ENCODE measurements around the gene APC2. TPM values are rescaled to one million over a fixed set of nuclear protein-coding genes. Genes with fewer than 3 reads are reported as not detected.

APC2 gene
- total RNA-seq, 1 donor from 2014 or later, result 0.17 TPM

DNA sequence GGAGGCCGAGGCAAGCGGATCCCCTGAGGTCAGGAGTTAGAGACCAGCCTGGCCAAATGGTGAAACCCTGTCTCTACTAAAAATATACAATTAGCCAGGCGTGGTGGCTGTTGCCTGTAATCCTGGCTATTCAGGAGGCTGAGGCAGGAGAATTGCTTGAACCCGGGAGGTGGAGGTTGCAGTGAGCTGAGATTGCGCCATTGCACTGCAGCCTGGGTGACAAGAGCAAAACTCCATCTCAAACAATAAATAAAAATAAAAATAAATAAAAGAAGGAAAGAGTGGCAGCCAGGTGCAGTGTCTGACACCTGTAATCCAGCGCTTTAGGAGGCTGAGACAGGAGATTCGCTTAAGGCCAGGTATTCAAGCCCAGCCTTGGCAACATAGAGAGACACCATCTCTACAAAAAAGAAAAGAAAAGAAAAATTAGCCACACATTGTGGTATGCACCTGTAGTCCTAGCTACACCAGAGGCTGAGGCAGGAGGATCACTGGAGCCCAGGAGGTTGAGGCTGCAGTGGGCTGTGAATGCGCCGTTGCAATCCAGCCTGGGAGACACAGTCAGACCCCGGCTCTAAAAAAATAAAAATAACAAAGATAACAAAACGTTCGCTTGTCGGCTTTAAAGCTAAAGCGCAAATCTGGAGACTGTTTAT is 52.6 kb downstream of the APC2 start:
- ATAC-seq (no peak), DNase-seq (no peak)
- intact Hi-C loops (cut with micrococcal nuclease), result no loop called here

DNA sequence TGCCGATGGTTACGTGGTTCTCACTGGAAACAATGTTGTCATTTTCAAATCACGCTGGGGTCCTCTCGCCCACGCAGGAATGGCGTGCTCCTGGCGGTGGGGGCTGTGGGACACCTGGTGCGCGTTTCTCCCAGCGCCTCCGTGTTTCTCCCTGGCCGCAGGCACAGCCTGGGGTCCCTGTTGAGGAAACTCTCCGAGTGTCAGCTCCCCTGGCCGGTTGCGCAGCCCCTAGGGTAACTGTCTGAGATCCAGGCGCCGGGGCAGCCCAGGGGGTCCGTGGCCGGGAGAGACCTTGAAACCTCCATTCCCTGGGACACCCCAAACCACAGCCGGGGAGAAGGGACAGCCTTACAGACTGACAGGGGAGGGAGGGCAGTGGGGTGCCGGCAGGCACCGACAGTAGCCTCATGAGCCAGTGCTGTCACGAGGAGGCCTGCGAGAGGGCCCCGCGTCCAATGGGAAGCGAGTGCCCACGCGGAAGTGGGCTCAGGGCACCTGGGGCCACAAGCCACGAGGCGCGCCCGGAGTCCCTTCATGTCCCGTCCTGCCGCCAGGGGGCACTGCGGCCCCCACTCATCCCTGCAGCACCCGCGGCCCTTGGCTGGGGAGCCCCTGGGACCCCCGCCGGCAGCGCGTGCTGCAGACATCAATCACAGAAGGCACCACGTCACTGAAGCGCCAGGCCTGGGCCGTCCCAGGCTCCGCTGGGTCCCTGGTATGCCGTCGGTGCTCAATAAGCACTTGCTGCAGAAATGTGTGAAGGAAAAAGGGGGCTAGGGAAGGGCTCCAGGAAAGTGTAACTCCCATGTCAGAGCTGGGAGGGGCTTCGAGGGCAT is 53.4 kb downstream of the APC2 start:
- peak; percentile 77 for DNase-seq
- peak; percentile 3 for ATAC-seq
- intact Hi-C loops (cut with micrococcal nuclease), result no loop called here

DNA sequence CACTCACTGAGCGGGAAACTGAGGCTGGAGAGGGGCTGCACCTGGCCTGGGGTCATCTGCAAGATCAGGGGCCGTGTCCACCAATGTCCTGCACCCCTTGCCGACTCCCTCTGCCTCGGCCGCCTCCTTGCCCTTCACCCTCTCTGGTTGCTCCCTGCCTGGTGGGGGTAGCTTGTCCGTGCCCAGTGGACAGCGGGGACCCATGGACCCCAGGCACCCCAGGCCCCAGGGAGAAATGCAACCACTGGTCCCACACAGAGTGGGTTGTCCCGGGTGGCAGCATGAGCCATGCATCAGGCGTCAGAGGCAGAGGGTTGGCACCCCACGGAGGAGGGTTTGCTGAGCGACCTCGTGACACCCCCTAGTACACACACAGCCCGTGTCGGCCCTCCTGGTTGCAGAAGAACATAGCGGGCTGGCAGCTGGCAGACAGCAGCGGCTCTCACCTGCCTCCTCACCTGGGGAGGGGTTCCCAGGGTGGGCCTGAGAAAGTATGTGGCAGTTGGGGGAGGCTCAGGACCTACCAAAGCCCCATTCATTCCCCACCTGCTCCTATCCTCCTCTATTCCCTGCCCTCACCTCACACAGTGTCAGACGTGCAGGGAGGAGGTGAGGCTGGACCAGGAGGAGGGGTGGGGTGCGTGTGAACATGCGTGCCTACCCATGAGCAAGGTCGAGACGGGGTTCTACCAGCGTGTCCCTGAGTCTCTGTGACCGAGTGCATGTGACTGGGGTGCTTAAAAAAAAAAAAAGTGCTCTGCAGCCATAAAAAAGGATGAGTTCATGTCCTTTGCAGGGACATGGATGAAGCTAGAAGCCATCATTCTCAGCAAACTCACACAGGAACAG is 54.2 kb downstream of the APC2 start:
- no peak for ATAC-seq
- DNase-seq, result no peak
- intact Hi-C loops (cut with micrococcal nuclease), result no loop called here

DNA sequence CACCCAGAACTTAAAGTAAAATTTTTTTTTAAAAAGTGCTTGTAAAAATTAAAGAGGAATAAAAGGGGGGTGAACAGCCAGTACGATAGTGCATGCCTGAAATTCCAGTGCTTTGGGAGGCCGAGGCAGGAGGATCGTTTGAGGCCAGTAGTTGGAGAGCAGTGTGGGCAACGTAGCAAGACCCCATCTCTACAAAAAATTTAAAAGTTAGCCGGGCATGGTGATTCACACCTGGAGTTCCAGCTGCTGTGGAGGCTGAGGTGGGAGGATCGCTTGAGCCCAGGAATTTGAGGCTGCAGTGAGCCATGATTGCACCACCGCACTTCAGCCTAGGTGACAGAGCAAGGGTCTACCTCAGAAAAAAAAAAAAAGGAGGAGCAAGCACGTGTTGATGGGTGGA is 55.1 kb downstream of the APC2 start:
- intact Hi-C loops (cut with micrococcal nuclease), result no loop called here
- DNase-seq (no peak), ATAC-seq (no peak)

DNA sequence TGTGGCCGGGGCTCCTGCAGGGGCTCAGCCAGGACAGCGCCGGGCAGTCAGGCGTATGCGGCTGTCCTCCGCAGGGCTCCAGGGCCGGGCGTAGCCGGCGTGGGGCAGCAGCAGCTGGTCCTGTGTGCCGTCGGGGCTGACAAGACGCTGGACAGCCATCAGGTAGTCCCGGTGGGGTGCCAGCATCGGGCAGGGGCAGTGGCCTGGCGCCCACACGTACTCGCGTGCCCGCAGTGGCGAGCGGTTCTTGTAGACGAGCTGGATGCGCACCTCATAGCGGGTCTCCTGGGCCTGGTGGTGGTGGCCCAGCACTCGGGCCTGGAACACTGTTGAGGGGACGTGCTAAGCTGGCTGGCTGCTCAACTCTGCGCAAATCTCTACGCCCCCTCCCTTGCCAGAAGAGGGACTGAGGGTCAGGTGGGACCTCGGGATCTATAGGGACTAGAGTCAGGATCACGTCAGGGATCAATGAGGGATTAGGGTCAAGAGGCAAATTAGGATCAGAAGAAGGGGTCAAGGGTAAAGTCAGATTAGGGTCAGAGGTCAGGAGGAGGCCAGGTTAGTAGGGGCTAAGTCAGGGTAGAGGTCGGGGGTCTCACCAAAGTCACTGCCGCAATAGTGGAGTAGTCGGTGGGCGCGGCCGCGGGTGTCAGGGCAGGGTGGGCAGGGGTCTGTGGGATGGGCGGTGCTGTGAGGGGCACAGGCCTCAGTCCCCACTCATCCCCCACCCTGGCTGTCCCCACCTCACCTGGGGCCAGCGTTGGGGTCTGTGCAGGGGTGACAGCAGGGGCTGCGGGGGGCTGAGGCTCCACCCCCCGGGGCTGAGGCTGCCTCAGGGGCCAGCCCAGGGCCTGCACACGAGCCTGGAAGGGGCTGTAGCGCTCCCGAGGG is 56.3 kb downstream of the APC2 start:
- ATAC-seq, result no peak
- intact Hi-C loops (cut with micrococcal nuclease), result no loop called here

DNA sequence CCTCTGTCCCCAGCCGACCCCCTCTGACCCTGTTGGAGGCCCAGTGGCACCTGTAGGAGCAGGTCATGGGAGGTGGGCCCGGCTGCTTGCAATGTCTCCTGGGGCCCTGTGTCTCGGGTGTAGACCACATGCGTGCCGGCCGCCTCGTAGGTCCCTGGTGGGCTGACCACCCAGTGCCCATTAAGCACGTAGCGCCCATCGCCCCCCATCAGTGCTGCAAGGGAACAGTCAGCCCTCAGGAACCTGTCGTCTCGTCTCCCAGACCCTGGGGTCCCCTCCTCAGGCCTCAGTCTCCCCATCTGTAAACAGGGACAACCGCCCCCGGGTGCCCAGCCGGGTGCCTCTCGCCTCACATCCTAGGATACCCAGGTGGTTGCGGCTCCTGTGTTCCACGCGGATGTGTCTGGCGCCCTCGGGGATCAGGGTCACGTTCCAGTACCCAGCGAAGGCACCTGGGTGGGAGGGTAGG is 57.3 kb downstream of the APC2 start:
- DNase-seq (no peak), ATAC-seq (no peak)
- intact Hi-C loops (cut with micrococcal nuclease), result no loop called here

More for the DNA sequence above, 56.3 kb downstream of the APC2 start:
- DNase-seq, result no peak

DNA sequence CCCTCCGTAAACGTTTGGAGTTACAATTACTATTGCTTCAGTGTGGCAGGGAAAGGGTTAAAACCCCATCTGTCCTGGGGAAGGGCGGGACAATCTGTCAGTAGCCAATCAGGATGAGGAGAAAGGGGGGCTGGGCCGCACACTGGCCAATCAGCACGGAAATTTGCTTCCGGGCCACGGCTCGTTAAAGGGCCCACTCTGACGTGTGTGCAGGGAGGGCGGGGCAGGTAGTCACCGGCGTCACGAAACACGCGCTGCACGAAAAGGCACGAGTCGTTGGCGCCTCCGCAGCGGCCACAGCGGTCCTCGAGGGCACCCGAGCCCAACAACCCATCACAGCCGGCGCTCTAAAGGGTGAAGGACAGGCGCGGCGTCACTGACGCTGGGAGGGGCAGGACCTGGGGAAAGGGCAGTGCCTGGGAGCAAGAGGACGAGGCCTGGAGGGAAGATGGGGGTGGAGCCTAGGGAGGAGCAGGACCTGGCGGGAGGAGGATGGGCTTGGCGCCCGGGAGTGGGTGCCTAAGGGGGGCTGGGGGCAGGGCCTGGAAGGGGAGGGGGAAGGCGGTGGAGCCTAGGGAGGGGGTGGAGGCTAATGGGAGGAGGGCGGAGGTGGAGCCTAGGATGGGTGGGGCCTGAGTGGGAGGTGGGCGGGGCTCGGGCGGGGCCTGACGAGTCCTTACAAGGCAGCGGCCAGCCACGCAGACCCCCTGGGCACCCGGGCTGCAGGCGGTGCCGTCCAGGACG is 58.0 kb downstream of the APC2 start:
- intact Hi-C loops (cut with micrococcal nuclease), result no loop called here
- DNase-seq, result peak; percentile 94
- ATAC-seq, result peak; percentile 87

DNA sequence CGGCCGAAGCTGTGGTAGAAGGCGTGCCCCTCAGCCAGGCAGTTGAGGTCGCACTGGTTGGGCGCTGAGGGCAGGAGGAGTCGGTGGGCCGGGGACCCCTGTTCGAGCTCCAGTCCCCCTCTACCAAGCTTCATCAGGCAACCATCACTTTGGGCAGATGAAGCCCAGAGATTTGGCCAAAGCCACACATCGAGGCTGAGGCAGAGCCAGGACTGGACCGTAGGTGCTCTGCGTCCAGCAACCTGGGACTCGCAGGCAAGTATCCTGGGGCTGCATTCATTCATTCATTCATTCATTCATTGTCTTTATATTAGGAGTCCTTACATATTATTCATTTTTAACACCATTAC is 58.6 kb downstream of the APC2 start:
- DNase-seq (no peak), ATAC-seq (no peak)
- intact Hi-C loops (cut with micrococcal nuclease), result no loop called here

DNA sequence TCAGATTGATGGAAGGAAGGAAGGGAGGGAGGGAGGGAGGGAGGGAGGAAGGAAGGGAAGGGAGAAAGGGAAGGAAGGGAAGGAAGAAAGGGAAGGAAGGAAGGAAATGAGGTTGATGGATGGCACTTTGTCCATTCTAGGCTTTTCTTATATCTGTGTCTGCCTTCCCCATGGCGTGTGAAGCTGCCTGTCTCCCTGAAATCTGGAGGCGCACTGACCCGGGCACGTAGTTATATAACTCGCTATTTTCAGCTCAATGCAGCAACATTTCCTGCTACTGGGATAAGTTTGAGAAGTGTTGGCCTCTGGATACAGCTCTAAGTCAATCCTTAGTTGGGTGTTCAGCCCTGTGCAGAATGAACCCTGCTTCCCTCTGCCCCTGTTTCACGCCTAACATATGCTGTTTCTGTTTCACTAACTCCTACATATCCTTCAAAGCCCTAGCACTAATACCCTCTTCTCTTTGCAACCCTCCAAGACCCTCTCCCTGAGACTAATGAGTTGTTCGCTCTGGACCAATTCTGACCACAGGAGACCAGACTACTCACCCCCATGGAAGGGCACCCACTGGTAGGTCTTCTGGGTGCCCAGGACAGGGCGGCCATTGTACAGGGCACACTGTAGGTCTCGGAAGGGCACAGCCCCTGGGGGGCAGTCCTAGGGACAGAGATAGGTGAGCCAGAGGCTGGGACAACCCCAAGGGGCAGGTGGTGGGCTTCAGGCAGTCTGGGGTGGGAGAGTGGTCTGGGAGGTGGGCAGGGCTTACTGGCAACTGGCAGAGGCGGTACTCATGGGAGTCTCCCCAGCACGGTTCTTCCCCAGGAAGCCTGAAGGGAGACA is 59.9 kb downstream of the APC2 start:
- ATAC-seq, result no peak
- intact Hi-C loops (cut with micrococcal nuclease), result no loop called here
- no peak for DNase-seq

DNA sequence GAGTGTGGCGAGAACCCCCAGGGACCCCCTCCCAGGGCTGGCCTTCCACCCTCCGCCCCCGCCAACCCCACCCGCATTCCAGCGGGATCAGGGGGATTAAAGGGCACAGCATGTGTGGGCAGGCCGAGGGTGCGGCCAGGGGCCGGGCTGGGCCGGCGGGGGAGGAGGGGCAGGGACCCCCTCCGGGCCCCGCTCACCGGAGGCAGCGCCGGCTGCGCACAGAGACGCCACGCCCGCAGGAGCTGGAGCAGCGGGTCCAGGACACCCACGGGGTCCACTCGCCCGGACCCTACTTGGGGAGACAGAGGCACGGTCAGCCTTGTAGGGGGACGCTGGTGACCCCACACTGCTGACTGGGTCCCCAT is 60.5 kb downstream of the APC2 start:
- ATAC-seq (no peak), DNase-seq (no peak)
- intact Hi-C loops (cut with micrococcal nuclease), result no loop called here

DNA sequence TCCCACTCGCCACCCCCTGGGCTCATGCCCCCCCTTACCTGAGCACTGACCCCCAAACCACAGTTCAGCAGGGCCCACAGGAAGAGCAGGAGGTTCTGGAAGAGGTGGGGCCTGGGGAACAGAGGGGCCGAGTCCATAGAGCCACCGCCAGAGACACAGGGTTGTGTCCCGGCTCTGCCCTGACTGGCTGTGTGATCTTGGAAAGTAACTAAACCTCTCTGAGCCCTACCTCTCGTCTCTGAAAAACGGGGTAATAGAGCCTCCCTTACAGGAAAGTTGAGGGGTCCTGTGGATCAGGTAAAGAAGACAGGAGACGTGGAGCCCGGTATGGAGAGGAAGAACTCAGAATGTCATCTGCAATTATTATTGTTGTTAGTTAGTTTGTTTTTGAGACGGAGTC is 60.9 kb downstream of the APC2 start:
- ATAC-seq (no peak), DNase-seq (no peak)
- intact Hi-C loops (cut with micrococcal nuclease), result no loop called here

DNA sequence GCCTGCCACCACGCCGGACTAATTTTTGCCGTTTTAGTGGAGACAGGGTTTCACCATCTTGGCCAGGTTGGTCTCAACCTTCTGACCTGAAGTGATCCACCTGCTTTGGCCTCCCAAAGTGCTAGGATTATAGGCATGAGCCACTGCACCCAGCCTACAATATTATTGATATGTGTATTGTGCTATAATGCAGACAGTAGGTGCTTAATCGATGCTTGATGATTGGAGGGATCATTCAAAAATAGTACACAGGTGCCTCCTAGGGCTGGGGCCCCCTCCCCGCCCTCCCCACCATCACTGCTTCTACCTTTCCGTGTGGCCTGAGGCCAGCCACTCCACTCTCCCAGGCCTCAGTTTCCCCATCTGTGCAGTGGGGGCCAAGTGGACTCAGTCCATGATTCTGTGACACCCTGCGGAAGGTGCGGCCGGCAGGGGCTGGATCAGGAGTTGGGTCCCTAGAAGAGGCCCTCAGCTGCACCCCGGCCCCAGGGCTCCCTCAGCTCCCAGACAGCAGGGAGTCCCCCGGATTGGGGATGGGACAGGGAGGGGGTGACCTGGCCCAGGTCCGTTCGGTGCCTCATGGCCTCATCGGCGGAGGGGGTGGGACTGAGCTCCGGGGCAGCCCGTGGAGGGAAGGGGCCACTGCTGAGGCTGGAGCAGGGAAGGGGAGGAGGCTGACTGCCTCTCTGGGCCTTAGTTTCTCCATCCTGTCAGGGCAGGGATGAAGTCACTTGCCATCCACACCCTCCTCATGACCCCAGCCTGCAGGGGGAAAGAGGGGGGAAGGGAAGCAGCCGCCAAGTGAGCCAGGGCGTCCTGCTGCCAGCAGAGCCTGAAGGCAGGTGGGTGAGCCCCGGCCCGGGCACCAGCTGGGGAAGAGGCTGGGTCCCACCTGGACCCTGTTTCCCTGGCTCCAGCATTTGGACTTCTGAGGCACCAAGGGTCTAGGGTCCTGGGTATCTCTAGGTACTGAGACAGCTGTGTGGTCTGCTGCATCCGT is 61.7 kb downstream of the APC2 start:
- intact Hi-C loops (cut with micrococcal nuclease), result no loop called here
- DNase-seq (no peak), ATAC-seq (no peak)

DNA sequence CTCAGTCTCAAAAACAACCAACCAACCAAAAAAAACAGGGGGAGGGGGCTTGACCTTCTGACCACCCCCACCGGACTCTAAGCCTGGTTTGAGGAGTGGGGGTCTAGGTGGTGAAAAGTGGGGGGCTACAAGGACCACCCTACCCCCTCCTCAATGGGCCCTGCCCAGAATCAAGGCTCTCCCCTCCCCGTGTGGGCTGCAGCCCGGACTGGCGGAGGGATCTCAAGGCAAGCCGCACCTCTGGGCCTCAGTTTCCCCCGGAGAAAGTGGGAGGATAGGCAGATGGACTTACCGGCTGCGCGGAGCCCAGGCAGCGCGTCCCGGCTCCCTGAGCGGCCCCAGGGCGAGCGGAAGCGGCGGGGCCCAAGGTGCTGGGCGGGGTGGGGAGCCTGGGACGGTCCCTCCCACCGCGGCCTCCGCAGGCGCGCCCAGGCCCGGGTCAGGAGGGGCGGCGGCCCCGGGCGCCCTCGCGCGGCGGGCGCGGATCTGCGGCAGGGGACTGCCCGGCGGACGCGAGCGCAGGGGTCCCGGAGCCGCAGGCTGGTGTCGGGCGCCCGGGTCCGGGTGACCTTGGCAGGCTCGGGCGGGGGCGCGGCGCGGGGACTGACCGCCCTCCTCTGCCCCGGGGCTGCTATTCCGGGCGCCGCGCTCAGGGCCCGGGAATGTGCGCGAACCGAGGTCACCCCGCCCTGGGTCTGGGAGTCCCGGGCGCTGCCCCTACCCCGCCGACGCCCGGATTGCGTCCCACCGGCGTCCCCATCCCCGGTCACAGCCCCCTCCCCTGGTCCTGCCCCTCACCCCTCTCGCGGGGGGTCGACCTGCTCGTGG is 63.0 kb downstream of the APC2 start, which contains the start of gene ADAMTSL5:
Gene ADAMTSL5 (minus strand): TSS at position 349 of the 828 bp plus-strand sequence. CDS start 2,076 bp downstream, outside the sequence.
- peak; percentile 76 for ATAC-seq
- DNase-seq, result peak; percentile 86
- intact Hi-C loops (cut with micrococcal nuclease), result no loop called here

DNA sequence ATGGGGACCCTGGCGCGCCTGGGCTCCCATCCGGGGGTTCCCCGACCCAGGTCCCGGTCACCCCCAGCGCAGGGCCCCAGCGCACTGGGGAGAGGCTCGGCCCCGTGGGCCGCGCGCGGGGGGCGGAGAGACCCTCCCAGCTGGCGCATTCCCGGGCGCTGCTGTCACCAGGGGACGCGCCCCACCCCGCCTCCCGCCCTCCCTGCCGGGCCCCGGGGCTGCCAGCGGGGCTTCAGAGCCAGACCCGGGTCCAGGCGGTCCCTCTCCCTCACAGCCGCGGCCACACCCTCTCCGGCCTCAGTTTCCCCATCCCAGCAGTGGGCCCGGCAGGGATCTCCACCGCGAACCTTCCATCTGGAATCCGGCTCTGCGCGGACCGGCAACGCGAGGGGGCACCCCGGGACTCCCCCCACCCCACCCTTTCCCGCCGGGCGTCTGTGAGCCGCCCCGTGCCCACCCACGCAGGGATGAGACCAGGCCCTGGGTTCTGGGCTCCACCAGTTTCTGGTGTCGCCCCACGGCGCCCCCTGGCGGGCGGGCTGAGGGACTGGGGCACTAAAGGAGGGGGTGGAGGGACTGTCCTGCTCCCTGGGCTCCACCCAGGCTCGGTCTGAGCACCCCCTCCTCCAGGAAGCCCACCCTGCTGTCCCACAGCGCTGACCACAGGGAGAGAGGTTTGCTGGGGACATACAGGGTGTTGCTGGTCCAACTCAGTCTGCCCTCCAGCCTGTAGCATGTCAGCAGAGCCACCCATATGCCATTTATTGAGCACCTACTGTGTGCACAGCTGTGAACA is 63.8 kb downstream of the APC2 start:
- intact Hi-C loops (cut with micrococcal nuclease), result no loop called here
- DNase-seq (peak; percentile 74), ATAC-seq (peak; percentile 63)

DNA sequence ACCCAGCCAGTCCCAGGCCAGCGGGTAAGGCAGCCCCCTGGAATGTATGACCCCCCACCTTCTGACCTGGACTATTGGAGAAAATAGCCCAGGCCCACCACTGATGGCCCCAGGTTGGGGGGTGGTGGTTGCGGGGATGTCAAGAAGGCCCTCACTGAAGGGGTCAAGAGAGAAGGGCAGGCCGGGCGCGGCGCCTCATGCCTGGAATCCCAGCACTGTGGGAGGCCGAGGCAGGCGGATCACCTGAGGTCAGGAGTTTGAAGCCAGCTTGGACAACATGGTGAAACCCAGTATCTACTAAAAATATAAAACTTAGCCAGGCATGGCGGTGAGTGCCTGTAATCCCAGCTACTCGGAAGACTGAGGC is 64.4 kb downstream of the APC2 start:
- intact Hi-C loops (cut with micrococcal nuclease), result no loop called here
- ATAC-seq, result no peak
- no peak for DNase-seq
